ENCODE measurements around the gene KASH5.

KASH5 gene

GRCh38 chr19:49420227-49420626 is 32.2 kb downstream of the KASH5 start:
- DNase-seq (ENCODE audit: low spot score): no peak
- FAIRE-seq: no peak

- DNase-seq (ENCODE audit: low spot score) (no peak), FAIRE-seq (no peak)
Observed at GRCh38 chr19:49421039-49421877, 33.2 kb downstream of the KASH5 start.

GRCh38 chr19:49421878-49422202 is 33.8 kb downstream of the KASH5 start:
- no peak for FAIRE-seq
- DNase-seq (ENCODE audit: low spot score): no peak

DNA sequence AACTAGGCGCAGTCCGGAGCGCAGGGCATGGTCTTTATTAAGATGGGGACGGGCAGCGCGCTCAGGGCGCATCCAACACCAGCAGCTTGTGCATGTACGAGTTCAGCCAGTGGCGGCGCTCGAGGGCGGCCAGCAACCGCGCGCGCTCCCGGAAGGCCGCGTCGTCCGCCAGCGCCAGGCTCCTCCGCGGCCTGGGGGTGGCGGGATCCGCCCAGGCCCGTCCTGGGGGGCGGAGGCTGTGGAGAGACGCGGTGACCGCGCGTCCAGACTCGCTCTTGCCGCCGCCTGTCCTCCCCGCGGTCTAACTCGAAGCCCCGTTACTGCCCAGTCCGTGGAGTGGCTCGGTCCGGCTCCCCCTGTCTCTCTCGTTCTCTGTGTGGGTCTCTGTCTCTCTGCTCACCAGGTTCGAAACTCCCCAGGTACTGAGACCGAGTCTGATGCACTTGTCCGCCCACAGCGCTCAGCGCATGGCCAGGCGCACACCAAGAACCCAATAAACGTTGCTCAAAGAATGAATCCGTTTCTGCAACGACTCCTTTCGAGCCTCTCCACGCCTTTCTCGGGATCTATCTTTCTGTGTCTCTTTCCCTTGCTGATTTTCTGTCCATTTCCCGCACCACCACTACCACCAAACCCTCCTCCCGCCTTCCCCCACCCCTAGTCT is 34.5 kb downstream of the KASH5 start:
- DNase-seq (ENCODE audit: low spot score): no peak
- FAIRE-seq: no peak

- FAIRE-seq: no peak
- DNase-seq (ENCODE audit: low spot score): no peak
Observed at GRCh38 chr19:49423071-49423984, 35.3 kb downstream of the KASH5 start, which contains the start of gene PTH2. PTH2 (minus strand) TSS chr19:49423441; CDS start chr19:49423339, 102 bp downstream.

DNA sequence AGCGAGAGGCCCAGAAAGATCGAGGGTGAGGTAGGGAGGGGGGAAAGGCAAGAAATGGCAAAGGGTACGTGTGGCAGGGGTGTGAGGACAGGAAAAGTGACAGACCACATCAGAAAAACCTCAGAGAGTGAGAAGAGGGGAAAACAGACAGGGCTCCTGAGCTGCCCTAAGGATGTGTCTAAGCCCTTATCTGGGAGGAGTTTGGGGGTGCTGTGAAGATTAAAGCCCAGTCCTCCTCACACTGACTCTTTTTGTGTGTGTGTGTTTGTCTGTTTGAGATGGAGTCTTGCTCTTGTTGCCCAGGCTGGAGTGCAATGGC is 35.9 kb downstream of the KASH5 start:
- DNase-seq (ENCODE audit: low spot score): no peak
- no peak for FAIRE-seq

DNA sequence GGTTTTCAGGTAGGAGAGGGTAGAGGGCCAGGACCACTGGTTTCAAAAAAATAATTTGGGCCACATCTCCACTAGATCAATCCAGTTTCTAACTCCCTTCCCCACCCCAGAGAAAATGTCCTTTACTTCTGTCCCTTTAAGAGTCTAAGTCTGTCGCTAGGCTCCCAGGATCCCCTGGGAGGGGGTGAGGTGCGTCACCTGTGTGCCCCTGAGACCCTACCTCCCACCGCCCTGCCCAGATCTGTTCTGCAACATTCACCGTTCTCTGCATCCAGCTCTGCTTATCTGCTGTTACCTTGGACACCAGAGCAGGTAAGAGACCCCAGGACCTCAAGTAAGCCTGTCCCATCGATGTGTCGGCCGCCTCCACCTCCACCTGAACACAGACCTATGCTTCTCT is 37.1 kb downstream of the KASH5 start, which contains the start of gene GFY:
GFY (plus strand) TSS at position 211 of the 400 bp plus-strand sequence. CDS start 1,043 bp downstream, outside the sequence.
- no peak for FAIRE-seq
- no peak for DNase-seq (ENCODE audit: low spot score)

DNA sequence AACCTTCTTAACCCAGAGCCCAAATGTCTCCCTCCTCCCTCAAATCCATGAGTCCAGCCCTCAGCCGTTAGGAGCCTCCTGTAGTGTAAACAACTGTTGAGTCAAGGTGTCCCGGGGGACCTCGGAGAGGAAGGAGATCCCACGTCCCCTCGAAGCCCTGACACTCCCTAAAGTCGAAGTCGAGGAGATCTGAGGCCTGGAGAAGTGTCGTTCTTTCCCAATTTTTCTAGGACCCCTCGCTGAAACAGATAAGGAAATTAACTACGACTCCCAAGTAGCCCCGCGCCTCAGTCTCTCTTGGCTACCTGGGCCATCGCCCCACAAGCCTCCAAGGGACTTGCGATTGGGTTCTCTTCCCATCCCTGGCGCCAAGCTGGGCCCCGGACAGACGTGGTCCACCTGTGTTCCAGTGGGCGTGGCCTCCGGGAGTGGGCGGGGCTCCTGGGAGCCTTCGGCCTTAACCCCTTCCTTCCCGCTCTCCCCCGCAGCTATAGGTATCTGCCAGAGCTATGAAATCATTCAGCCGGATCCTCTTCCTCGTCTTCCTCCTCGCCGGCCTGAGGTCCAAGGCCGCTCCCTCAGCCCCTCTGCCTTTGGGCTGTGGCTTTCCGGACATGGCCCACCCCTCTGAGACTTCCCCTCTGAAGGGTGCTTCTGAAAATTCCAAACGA is 38.0 kb downstream of the KASH5 start:
- FAIRE-seq: no peak
- peak; percentile 69 for DNase-seq (ENCODE audit: low spot score)

DNA sequence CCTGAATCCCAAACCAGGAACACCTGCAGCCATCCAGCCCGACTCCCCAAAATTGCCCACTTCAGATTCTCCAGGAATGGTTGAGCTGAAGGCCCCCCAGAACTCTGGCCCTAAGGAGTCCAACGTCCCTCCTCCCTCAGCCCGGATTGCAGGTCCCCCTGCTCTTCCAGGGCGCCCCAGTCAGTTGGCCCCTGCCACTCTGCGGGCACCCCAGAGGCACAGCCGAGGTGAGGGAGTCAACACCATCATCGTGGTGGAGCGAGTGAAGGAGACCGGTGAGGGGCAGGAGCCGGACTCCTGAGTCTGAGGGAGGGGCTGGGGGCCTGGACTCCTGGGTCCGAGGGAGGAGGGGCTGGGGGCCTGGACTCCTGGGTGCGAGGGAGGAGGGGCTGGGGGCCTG is 39.3 kb downstream of the KASH5 start:
- DNase-seq (ENCODE audit: low spot score) (no peak), FAIRE-seq (no peak)

DNA sequence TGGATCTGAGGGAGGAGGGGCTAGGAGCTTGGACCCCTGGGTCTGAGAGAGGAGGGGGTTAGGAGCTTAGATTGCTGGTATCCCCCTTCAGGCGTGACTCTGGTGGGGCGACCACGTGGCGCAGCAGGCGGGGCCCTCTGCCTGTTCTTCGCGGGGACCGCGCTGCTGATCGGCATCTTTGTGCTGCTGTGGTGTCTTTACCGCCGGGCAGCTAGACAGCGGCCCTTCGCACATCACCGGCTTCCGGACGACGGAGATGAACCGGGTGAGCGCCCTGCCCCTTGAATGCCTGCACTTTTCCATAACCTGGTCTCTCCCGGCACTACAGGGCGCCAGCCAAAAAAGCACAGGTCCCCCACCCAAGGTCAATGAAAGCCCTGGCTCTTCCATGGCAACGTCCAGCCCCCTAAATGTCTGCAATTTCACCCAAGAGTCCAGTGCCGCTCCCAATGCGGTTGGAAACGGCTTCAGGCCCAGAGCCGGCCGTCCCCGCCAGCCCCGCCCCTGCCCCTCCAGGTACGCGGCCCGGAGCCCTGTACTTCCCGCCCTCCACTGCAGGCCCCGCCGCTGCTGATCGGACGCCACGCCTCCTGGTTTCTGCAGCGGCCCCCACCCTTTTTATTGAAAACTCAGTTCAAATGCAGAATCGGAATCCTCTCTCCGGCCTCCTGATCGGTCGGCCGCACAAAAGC is 40.0 kb downstream of the KASH5 start:
- DNase-seq (ENCODE audit: low spot score): no peak
- FAIRE-seq: no peak

- FAIRE-seq (no peak), DNase-seq (ENCODE audit: low spot score) (no peak)
Observed at GRCh38 chr19:49428547-49429451, 40.8 kb downstream of the KASH5 start.

- FAIRE-seq (no peak), DNase-seq (ENCODE audit: low spot score) (no peak)
Observed at GRCh38 chr19:49430172-49430677, 42.2 kb downstream of the KASH5 start.

- FAIRE-seq (peak; percentile 86), DNase-seq (ENCODE audit: low spot score) (no peak)
Observed at GRCh38 chr19:49430678-49431329, 42.8 kb downstream of the KASH5 start.

DNA sequence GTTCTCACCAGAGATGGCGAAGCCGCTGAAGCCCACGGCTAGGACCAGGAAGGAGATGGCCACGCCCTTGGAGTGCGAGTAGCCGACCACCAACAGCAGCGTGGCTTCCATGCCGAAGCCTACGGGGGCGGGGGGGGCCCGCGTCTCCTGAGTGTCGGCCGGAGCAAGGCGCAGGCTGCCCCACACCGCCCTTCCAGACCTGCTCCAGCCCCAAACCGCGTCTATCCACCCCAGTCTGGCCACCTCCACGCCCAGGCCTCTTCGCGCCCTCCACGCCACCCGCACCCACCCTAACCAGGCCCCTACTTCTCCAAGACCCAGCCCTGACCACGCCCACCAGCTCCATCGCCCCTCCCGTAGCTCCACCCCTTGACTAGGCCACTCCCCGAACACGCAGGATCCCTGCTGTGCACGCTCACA is 43.3 kb downstream of the KASH5 start:
- DNase-seq (ENCODE audit: low spot score): no peak
- no peak for FAIRE-seq

DNA sequence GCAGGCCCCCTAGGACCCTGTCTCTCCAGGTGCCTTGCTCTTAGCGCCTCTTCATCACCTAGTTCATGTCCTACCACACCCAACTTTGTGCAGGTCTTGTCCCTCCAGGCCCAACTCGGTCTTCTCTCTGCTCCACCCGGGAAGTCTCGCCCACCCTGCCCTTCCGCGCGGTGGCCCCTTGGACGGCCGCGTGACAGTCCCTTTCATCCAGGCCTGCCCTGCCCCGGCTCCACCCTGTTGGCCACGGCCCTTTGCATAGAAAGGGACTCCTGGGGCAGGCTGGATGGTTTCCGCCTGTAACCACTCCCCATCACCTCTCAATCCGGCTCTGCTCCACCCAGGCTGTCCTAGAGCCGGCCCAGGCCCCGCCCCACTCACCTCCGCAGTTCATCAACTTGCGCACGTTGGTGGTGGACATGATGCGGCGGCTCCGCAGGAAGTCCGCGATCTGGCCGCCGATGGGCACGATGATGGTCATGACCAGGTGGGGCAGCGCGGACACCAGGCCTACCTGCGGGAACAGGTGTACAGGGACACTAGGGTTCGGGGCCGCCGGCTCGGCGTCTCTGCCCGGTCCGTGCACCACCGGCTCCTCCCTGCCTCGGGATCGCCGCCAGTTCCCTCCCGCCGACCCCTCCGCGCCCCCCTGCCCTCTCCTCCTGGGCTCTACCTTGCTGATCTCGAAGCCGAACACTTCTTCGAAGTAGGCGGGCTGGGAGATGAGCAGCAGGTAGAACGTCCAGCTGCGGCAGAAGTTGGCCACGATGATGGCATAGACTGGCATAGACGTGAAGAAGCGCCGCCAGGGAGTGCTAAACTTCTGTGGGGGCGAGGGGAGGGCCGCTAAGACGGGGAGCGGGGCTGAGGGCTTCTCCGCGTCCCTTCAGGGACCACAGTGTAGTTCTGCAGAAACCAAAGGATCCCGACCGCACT is 44.4 kb downstream of the KASH5 start:
- DNase-seq (ENCODE audit: low spot score) (no peak), FAIRE-seq (no peak)

GRCh38 chr19:49433240-49433901 is 45.3 kb downstream of the KASH5 start:
- FAIRE-seq: no peak
- DNase-seq (ENCODE audit: low spot score): no peak

DNA sequence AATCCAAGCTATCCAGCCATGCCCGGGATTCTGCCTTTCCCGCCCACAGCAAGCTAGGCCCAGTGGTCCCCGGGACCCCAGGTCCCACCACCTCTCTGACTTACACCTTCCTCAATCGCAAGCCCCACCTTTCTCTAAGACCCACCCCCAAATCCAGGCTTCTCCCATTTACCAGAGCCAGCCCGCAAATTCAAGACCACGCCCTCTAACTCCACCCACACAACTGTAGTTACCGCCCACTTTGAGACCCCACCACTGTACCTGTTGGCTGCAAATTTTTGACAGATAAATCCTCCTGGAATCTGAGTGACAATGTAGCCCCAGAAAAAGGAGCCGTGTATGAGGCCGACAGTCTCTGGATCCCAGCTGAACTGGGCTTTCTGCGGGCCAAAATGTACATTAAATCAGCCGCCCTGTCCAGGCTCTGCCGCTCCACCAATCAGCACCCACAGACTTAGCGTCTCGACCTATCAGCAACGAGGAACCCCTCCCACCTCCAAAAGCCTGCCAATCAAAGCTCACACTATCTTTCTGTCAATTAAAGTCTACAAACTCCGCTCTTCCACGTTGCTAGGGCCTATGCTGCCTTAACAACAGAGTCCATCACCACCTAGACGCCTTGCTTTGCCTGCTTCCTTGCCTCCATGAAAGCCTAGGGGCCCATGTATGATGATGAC is 47.0 kb downstream of the KASH5 start:
- FAIRE-seq (no peak), DNase-seq (ENCODE audit: low spot score) (no peak)

Data from urothelium cell line (cell line).